HG03521 (cell line): ENCODE results near the gene DLK1.

Experiments
- ATAC-seq: cut with Tn5 transposase; IDR thresholded peaks from one replicate; pipeline ENCODE4 v1.9.1; 2021; ENCODE audit warnings: mild to moderate bottlenecking, moderate library complexity; ENCODE audit not compliant: unreplicated experiment

Gene DLK1

DNA sequence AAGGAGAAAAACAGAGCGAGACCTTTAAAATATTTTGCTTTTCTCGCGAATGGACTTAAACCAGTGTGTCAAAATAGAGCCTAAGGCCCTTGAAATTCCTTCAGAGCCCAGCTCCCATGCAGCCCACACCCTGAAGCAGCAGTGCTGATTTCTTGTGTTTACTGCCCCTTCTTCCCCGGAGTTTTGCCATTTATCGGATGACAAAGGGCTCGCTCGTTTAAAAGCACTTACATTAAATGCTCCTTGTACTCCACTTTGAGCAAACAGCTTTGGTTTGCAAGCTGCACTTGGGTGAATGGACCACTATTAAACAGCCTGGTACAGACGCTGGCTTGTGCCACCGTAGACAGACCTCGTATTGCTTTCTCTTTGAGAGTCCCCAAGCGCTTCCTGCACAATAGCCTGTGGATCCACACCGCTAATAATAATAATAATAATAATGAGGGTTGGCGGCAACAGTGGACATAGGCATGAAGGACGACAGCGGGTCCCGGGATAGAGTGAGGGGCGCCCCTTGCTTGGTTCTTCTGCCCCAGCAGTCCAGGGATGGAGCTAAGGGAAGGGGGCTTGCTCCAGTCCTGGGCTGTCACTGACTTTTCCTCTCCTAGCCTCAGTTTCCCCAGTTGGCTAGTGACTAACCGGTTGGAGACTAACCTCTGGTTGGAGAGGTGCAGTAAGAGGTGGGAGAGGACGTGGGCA is 6.6 kb downstream of the DLK1 start:
- ATAC-seq, result no peak

DNA sequence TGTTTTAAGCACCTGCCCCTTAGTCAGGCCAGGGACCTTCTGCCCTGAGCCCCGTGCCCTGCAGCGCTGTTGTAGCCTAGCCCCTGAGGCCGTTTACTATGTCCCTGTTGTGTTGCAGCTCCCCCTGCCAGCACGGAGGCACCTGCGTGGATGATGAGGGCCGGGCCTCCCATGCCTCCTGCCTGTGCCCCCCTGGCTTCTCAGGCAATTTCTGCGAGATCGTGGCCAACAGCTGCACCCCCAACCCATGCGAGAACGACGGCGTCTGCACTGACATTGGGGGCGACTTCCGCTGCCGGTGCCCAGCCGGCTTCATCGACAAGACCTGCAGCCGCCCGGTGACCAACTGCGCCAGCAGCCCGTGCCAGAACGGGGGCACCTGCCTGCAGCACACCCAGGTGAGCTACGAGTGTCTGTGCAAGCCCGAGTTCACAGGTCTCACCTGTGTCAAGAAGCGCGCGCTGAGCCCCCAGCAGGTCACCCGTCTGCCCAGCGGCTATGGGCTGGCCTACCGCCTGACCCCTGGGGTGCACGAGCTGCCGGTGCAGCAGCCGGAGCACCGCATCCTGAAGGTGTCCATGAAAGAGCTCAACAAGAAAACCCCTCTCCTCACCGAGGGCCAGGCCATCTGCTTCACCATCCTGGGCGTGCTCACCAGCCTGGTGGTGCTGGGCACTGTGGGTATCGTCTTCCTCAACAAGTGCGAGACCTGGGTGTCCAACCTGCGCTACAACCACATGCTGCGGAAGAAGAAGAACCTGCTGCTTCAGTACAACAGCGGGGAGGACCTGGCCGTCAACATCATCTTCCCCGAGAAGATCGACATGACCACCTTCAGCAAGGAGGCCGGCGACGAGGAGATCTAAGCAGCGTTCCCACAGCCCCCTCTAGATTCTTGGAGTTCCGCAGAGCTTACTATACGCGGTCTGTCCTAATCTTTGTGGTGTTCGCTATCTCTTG is 7.6 kb downstream of the DLK1 start:
- no peak for ATAC-seq

DNA sequence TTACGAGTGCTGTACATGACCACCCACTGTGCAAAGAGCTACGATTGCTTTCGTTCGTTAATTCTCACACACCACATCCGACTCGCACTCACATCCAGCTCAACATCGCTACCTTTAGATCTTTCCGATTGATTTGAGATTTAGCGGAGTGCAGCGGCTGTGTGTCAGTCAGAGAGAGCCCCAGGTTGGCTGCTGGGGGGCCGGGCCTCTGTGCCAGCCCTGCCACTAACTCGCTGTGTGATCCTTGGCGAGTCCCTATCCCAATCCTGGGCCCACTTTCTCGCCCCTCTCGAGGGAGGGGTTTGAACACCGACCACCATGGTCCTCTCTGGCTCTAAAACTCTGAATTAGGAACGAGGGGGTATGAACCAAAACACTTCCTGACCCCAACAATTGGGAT is 8.6 kb downstream of the DLK1 start:
- ATAC-seq, result no peak

DNA sequence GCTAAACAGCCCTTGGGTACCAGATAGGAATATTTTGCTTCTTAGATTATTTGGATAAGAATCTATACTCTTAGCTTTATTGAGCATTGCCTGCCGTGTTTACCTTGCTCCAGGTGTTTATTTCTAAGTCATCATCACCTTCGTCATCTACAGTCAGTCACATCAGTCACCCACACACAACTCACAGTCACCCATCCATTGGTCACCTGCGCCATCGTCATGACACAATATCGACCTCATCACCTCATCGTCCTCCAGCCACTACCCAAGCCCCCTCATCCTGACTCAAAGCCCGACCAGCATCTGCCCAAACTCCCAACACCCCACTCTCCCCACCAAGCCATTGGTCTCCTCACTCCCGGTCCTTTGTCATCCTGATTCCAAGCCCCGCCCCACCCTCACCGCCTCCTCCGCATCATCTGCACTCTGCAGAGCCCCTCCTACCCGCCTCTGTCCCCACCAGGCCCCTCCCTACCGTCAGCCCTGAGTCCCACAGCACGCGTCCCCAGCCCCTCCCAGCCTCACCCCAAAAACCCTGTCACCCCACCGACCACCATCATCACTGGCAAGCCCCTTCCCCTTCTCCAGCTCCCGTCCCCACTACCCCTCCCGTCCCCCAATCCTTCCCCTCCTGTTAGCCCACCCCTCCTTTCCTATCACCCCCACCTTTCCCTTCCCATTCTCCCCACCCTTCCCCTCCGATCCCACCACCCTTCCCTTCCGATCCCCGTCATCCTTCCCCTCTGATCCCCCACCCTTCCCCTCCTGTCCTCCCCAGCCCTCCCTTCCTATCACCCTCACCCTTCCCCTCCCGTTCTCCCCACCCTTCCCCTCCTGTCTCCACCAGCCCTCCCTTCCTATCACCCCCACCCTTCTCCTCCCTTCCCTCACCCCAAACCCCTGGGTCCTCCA is 9.8 kb downstream of the DLK1 start:
- no peak for ATAC-seq

DNA sequence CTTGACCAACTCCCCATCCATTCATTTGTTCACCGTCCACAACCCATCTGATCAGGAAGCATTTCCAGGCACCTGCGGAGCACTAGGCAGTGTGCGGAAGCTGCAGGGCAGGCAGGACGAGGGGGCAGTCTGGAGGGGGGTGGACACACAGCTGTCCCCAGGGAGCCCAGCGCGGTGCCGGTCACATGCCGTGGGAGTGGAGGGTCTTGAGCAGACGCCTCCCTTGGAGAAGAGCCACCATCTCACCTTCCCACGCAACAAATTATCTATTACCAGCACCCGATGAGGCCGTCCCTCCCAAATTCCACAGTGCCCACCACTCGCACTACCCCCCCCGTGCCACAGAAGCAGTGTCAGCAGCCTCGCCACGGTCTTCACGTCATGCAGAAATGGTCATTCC is 10.8 kb downstream of the DLK1 start:
- no peak for ATAC-seq

DNA sequence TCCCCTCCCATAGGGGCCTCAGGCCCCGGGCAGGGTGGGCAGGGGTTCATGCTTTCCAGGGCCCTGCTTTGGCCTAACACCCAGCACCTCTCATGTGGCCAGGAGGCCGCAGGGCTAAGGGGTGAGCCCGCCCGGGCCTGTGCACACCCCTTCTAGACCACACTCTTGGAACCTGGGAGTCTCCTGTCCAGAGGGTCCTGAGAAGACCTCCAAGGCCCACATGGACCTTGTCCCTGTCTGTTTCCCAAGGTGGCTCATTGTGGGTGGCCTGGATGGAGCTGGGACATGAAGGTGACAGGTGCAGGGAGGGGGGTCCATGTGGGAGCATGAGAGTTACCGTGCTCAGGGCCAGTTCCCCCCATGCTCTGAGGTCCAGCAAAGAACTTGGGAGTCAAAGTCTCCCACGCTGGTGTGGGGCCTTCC is 11.6 kb downstream of the DLK1 start:
- ATAC-seq, result no peak

DNA sequence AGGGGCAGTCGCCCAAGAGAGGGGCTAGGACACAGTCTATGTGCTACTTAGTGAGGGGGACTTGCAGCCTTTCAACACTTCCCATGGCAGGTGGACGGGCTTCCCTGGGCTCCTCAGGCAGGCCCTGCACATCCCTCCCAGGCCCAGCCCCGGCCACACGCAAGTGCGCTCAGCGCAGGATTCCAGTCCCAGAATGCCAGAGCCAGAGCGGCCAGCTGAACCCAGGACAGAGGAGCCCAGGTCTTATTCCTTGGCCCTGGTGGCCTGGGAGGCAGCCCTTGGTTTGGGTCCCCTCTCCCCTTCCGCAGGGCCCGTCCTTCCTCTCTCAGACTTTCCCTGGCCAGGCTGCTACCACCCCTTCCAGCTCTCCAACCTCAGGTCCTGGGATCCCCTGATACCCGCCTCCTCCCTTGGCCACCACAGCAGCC is 12.0 kb downstream of the DLK1 start:
- ATAC-seq, result no peak

DNA sequence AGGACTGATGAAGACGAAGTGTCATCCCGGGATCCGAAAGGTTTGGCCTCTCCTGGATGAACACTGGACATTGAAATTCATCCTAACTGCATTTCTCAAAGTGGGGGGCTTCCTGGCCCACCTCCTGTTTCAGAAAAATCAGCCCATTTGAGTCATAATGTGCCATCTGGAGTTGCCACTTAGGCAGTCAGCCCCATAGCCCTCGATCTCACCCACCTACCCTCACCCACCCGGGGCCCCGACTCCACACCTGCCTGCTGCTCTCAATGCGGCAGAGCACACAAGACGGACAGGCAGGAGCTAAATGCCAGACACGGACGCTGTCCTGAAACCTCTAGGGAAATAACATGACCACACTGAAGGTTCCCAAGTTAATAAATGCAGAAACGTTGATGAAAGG is 12.6 kb downstream of the DLK1 start:
- no peak for ATAC-seq

DNA sequence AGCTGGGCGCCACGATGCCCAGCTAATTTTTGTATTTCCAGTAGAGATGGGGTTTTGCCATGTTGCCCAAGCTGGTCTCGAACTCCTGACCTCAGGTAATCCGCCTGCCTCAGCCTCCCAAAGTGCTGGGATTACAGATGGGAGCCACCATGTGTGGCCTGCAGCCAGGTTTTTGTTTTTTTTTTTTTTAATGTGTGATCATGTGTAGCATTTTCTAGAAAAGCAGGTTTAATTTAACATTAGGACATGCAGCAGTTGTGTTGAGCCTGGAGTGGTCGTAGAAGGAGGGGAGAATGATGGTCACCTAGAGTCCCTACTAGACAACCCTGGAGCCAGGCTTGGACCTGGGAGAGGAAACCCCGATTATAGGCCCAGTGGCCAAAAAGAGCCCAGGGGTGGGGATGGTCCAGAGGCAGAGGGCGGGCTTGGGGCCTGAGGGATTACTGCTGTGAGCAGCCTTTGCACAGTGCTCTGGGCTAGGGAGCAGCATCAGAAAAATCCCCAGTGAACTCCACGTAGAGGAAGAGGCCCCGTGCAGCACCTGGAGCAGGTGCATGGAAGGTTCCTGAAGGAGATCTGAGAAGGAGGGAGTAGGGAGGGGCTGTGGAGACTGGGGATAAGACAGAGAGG is 13.6 kb downstream of the DLK1 start:
- ATAC-seq, result no peak

DNA sequence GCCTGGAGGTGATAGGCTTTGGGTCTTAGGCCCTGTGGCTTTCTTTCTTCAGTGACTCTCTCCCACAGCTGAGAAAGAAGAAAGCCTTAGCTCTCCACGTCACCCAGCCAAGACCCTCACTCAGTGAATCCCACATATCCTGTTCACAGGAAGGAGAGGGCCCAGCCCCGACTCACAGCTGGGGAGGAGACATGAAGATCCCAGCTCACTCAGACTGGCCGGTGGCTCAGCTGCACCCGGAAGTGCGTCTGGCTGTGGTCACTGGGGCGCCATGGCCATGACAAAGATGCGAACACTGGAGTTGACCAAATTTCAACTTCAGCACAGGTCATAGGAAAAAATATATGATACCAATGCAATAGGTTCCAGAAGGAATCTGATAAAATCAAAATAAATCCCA is 14.2 kb downstream of the DLK1 start:
- ATAC-seq, result no peak

DNA sequence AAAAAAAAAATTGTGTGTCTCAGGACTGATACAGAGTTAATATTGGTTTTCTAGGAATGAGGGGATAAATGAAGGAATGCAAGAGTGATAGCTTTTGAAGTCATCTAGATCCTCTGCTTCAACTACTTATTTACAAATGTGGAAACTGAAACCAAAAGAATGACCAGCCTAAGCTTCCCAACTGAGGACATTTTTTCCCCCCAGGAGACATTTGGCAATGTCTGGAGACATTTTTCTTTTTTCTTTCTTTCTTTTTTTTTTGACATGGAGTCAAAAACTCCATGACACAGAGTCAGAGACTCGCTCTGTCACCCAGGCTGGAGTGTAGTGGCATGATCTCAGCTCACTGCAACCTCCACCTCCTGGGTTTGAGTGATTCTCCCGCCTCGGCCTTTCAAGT is 15.3 kb downstream of the DLK1 start:
- no peak for ATAC-seq

DNA sequence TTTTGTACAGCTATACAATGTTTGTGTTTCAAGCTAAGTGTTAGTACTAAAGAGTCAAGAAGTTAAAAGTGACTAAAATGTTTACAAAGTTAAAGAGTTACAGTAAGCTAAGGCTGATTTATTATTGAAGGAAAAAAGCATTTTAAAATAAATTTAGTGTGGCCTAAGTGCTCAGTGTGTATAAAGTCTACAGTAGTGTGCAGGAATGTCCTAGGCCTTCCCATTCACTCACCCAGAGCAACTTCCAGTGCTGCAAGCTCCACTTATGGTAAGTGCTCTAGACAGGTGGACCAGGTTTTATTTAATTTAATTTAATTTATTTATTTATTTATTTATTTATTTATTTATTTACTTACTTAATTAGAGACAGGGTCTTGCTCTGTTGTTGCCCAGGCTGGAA is 19.6 kb downstream of the DLK1 start:
- no peak for ATAC-seq

DNA sequence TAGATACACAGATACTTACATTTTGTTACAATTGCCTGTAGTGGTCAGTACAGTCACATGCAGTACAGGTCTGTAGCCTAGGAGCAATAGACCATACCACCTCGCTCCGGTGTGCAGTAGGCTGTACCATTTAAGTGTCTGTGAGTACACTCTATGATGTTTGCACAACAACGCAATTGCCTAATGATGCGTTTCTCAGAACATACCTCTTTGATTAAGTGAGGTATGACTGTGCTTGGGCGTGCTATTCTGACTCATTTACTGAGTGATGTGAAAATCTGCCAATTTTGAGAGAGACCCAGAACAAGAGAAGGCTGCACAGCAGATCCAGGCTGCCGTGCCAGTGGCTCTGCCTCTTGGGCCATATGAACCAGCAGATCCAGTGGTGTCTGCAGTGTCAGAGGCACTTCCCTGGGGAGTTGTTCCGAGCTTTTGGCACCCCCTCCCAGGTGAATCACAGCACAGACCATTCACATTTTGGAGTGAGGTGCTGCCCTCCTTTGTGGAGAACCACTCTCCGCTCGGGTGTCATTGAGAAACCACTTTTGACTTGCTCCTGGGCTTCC is 20.4 kb downstream of the DLK1 start:
- ATAC-seq, result no peak

DNA sequence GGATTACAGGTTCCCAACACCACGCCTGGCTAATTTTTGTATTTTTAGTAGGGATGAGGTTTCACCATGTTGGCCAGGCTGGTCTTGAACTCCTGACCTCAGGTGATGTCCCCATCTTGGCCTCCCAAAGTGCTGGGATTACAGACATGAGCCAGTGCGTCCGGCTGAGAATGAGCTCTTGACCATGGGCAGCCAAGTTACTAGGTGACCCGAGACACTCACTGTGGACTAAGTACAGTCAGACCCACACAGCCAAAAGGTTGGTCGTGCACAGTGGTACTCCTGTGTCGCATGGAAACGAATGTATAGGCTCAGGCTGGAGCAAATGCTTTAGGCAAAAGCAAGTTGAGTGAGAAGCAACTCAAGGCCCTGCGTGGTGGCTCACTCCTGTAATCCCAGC is 21.0 kb downstream of the DLK1 start:
- no peak for ATAC-seq

DNA sequence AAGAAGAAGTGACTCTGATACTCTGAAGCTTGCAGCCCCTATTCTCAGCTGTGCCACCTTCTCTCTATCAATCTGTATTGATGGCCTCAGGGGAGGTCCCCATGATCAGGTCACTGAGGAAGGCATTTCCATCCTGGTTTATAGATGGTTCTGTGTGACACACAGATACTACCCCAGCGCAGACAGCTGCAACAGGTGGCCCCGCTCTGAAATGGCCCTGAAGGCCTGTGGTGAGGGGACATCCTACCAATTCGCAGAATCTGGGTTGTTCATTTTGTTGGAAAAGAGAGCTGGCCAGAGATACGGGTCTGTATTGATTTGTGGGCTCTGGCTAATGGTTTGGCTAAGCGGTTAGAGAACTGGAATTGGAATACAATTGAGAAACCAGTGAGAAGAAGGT is 21.7 kb downstream of the DLK1 start:
- no peak for ATAC-seq

DNA sequence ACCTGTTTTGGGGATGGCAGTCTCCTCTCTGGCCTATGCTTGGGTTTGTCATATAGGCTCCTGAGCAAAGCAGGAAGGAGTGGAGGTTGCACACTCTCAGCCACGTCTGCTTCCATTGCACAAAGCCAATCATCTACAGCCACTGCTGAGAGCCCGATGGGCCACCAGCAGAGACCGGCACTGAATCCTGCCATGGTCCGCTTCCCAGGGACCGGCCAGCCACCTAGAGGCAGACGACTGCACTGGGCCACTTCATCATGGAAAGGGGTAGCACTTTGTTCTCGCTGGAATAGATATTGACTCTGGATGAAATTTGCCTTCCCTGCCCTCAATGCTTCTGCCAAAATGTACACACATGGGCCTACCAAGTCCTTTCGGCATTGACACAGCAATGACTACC is 22.3 kb downstream of the DLK1 start:
- no peak for ATAC-seq

DNA sequence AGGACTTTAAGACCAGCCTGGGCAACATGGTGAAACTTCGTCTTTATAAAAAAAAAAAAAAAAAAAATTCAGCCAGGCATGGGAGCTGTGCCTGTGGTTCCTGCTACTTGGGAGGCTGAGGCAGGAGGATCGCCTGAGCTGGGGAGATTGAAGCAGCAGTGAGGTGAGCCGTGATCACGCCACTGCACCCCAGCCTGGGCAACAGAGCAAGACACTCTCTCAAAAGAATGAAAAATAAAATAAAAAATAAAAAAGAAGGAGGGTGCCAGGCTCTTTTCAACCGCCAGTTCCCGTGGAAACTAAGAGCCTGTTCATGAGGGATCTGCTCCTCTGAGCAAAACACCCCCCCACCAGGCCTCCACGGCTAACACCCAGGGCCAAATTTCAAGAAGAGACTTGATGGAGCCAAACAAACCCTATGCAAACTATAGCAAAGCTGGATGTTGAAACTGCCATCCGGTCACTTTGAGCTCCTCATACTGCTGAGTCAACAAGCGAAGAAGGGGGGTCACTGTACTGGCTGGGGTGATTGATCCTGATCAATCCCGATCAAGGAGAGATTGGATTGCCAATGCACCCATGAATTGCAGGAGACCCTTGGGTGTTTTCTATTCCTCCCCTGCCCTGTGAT is 23.4 kb downstream of the DLK1 start:
- ATAC-seq, result no peak

DNA sequence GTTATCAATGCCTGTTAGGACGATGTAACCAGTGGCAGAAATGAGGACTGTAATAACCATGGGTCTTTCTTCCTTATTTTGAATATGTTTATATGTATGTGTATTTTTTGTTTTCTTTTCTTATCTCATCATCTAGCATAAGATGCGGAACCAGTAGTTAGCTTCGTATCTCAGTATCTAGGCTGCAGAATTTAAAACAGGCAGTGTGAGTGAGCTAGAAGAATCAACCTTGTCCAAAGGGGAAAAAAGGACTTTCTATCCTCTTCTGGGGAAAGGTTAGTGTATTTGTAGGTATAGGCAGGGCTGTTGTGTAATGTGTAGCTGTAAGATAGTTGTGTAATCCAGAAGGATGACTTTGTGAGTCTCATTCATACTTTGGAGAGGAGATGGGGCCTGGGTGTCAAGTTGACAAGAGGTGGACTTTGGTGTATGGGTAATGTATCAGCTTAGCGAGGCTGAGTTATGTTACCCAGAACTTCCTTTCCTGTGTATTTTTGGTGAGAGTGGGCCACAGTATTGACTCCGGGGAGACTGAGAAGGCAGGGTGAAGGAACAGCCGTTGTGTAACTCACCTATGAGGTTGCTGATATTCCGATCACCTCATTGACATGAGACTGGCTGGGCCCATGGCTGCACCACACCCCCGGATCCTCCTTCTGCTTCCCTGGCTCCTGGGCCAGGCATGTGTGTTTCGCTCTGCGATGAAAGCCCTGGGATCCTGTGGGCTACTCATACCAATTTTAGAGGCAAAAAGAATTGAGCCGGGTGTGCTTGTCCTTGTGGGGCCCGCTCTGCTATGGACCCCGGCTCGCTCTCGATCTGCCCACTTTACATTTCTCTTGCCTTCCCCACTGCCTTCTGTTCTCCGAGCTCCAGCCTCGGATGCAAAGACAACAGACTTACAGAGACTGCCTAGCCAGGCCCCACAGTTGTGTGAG is 24.3 kb downstream of the DLK1 start:
- no peak for ATAC-seq

DNA sequence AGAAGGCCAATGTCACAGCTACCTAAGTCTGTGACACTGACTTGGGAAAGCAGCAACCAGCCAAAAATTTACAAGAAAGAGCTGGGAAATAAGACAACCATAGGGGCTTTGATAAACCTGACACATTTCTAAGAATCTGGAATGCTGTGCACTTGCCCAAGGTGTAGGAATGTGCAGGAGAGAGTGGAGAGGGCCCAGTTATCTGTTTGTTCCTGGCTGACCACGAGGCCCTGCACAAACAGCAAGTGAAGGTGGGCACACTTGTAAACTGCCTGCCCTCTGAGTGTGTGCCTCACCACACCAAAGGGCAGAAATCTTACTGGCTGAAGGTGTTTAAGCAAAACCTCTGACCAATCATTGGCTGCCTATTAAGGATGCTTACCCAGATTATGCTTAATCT is 27.3 kb downstream of the DLK1 start:
- no peak for ATAC-seq
